SIG-M5 treated with dmso at 0.1 percent for 504 hours (cell line): ENCODE measurements around the gene CACNG4.
A peak's percentile ranks its signal among the peaks of the same experiment; 100 is the strongest.

Source experiments
- DNase-seq: peaks from one replicate; lab custom pipeline; 2025; ENCODE audit not compliant: unreplicated experiment; lab: John Stamatoyannopoulos, UW

CACNG4 gene

DNA sequence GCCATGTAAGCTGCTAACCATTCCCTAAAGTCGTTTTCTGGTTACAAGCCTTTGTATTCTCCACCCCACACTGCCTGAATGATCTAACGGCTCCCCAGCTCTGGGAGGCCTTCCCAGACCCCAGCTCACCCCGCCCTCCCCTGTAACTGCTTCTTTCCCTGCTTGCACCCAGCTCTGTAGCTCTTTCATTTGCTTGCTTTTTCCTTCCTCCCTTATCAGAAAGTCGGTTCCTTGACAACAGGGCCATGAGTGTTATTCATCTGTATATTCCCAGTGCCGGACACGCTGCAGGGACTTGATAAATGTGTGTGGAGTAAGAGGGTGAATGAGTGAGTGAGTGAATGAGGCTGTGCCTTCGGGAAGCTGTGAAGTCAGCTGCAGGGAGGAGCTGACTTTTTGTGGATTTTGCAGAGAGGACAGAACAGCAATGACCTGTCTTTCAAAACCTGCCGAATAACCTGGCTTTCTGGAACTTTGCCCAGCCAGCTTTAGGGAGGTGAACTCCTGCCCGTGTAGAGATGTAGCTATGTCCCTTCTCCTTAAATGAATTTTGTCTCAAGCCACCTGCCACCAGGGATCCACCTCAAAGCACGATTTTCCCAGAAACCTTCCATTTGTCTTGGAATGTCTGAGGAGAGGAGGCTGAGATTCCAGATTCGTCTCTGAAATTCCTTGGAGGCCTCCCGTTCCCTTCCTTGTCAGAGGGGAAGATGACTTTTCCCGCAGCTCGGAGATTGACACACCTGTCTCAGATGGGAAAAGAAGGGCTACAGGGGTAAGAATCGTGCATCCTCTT lies 20.0 kb upstream of the CACNG4 start:
- no peak for DNase-seq

DNA sequence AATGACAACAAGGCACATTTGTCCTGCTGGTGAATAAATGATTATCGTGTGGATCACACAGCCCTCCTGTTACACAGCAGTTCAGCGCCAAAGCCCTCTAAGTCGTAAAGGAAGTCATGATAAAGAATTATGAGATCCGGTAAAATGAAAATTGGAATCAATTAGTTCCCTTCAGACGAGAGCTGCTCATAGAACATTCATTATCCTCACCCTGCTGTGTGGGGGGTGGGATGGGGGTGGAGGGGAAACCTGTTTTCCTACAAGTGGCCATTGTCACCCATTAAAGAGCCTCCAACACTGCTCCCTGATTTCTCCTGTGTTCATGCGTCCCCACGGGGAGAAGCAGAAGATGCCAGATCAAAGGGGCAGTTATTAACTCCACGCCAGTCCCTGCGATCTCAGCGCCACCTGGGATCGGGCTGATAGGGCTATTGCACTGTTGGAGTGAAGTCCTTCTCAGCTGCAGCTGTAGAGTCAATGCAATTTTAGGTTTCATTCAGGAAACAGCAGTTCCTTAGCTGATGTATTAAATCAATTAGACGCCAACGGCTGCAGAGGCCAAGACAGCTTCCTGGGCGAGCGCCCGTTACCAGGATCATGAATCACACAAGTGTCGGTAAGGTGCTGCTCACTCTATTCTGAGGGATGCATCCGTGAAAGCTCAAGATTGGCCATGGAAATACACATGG lies 19.2 kb upstream of the CACNG4 start:
- no peak for DNase-seq

DNA sequence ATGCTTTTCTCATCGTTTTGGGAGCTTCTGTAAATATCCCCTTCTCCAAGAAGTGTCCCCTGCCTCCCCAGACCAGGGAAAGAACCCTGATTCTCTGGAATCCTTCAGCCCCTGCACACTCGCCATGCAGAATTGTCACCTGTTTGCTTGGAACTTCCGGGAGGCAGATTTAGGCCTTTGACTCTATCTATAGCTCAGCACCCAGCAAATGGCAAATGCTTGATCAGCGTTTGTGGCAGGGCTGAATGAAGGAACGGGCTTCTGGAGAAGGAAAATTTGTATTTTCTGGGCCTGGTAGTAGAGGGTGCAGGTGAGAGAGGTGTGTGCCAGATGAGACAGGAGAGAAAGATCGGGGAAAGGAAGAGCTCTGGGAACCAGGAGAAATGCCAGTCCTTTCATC lies 18.3 kb upstream of the CACNG4 start:
- no peak for DNase-seq

DNA sequence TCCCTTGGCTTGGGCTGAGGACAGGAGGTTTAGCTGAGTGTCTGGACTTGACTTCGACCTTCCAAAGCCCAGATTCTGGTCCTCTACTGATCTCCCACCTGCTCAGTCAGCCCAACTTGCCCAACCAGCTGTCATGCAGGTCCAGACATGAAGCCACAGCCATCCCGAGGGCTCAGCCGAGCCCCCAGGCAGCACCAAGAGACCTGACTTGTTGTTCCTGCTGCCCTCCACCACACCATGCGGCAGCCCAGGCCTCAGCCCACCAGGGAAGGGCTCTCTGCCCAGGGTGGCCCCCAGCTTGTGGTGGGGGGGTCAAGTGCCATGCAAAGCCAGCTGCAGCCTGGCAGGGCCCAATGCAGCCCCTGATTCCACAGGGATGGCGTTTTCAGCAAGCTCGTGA lies 17.2 kb upstream of the CACNG4 start:
- no peak for DNase-seq

GRCh38 chr17:66948061-66948750 lies 16.3 kb upstream of the CACNG4 start:
- DNase-seq = no peak

DNA sequence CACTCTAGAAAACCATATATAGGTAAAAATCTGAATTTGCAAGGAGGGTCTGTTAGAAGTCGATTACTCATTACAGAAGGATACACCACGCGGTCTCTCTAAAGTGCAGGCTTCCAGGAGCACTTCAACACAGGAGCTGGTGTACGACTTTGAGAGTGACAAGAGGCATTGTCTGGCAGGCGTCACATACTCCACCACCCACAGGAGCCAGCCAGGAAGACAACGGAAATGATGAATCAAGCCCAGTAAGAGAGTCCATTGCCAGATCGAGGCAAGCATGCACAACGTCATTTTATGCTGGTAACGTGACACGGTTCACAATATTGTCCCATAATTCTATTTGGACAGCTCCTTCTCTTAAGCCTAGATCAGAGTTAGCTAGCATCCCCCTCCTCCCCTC lies 15.0 kb upstream of the CACNG4 start:
- DNase-seq = no peak

GRCh38 chr17:66950325-66950724 lies 14.2 kb upstream of the CACNG4 start:
- DNase-seq = no peak

DNA sequence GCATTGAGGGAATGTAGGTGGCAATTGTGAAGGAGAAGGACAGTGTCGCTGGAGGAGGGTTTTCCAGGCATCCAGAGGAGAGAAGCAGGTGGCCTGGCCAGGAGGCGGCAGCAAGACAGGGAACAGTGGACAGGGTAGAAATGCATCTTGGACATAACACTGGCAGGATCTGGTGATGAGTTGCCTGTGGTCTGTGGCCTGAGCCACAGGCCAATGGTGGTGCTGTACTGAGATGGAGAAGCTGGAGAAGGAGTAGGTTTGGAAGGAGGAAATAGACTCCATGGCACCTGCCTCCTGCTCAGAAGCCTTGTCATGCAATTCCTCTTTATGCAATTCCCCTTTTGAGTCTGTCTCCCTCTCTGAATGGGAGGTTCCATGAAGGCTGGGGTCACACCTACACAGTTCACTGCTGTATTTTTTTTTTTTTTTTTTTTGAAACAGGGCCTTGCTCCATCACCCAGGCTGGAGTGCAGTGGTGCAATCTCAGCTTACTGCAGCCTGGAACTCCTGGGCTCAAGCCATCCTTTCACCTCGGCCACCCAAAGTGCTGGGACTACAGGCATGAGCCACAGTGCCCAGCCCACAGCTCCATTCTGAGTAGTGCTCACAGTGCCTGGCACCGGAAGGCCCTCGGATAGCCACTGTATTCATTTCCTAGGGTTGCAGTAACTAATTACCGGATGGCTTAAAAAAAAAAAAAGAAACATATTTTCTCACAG lies 13.5 kb upstream of the CACNG4 start:
- peak; percentile 20 for DNase-seq

- peak; percentile 75 for DNase-seq
Observed at GRCh38 chr17:66951605-66951953, 12.9 kb upstream of the CACNG4 start.

DNA sequence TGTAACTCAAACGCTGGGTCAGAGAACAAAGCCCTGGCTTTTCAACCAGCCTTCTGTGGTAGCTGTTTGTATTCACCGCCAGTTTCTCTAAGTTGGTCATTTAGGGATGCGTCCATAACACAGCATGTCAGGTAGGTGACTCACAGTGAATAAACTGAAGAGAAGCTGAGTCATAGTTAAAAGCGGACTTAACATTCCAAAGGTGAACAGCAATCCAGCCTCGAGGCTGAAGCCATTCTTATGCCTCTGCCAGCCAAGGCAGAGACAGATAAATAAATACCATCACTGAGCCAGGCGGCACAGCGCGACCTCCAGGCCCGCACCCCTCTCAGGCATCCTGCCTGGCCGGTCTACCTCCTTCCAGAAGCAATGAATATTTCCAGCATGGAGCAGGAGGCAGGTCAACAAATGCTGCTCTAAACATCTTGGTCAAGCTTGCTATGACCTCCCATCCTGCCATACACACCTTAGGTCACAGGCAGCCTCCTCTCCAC lies 12.4 kb upstream of the CACNG4 start:
- DNase-seq = peak; percentile 97

DNA sequence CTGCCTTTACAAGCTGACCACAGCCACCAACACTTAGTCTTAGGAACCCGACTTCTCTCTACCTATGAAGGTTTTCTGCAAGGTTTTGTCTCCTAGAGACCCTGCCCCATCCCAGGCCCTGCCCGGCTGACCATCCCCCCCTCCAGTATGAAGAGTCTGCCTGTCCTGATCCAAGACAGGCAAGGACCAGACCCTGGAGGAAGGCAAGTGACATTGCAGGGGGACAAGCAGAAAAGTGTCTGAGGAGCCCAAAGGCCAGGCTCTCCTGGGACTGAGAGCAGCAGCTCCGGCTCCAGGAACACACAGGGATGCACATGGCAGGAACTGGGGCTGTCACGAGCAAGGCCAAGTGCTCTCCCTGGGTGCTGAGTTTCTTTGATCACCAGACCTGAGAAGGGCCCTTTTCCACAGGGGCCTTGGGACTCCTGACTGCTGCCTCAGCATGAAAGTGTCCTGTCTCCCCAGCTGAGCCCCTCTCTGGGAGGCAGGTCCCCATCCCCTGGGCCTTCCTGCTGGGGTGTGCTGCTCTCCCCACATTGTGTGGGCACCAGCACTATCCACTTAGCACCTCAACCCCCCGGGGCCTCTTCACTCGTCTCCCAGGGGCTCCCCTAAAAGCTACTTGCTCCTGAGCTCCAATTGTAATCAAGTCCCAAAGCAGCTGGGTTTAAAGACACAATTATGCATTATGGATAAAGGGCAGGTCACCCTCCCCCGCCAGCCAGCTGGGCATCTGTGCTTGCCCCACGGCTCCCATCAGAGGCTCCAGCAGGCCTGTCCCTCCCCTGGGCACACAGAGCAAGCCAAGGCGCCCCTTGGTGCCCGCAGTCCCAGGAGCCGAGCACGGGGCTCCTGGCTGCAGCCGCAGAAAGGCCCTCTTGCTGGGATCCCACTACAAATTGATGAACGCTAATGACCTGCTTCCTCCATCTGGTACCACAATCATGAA lies 11.6 kb upstream of the CACNG4 start:
- no peak for DNase-seq

DNA sequence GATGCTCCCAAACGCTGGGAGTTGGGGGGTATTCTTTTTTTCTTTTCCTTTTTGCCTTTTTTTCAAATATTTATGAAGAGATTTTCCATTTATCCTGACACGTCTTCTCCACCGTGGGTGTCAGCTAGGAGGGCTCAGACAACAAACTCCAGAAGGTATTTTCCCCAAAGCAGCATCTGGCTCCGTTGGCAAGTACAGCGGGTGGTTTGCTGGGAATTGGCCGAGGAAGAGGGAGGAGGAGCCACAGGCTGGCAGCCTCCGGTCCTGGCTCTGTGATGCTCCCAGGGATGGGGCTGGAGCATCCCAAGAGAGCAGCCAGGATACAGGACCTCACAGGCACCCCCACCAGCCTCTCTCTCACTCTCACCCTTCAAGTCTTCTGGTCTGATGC lies 10.9 kb upstream of the CACNG4 start:
- DNase-seq = no peak

- no peak for DNase-seq
Observed at GRCh38 chr17:66954632-66955031, 9.9 kb upstream of the CACNG4 start.

GRCh38 chr17:66955821-66956220 lies 8.7 kb upstream of the CACNG4 start:
- DNase-seq = no peak

- DNase-seq = no peak
Observed at GRCh38 chr17:66956941-66957340, 7.6 kb upstream of the CACNG4 start.

GRCh38 chr17:66957343-66957742 lies 7.2 kb upstream of the CACNG4 start:
- DNase-seq = no peak

DNA sequence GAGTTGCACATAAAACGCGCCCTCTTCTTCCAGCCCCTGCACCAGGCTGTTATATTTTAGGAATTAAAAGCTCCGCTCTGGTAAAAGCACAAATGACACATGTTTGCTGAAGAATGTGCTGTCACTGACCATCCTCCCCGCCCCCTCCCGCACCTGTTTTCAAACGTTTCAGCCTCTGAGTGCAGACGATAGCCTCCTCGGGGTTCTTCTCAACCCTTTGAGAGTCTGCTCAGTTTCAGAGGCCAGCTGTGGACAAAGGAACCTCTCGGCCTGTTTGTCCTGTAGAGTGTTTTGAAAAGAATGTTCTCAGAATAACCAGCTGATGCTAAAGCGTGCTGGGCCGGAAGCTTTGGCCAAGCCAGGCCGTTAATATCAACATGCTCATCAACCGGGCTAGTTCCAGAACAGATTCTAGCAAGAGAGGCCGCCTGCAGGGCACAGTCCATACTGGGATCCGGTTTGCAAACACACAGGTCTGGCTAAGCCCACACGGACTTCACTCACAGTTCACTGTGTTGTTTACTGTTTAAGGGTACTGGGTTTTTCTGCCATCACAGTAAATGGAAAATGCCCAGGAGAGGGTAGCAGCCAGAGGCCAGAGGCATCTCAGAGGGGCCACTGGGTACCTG lies 6.4 kb upstream of the CACNG4 start:
- no peak for DNase-seq

- no peak for DNase-seq
Observed at GRCh38 chr17:66959641-66960375, 4.7 kb upstream of the CACNG4 start.

DNA sequence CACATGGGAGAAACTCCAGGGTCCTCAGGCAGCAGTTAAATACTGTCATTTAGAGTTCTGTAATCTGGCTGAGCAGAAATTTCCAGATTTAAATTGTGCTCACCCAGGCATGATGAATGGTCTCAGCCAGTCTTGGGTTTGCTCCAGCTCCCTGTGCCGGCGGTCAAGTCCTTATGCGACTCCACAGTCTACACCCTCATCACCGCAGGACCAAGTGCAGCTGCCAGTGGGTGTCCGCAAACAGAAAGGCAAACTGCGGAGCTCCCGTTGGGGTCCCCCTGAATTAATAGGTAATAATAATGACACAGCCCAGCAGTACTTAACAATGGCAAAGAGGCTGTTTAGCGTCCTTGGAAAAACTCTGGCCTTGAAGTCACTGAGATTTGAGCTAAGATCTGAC lies 3.9 kb upstream of the CACNG4 start:
- no peak for DNase-seq
